Activated CD4-positive, alpha-beta T cell treated with anti-CD3 and anti-CD28 coated beads for 48 hours (primary cell): ENCODE measurements around the gene MGMT.

Experiments used
- DNase-seq: peaks from one replicate; pipeline ENCODE4 v3.0.0-alpha.2; 2020

The MGMT gene

GRCh38 chr10:129659508-129660268, 192.6 kb downstream of the MGMT start:
- no peak for DNase-seq

GRCh38 chr10:129660569-129660968, 193.5 kb downstream of the MGMT start:
- DNase-seq = no peak

- DNase-seq = no peak
Observed at GRCh38 chr10:129662426-129662825, 195.4 kb downstream of the MGMT start.

GRCh38 chr10:129670124-129670523, 203.1 kb downstream of the MGMT start:
- no peak for DNase-seq

- DNase-seq = no peak
Observed at GRCh38 chr10:129673292-129673691, 206.3 kb downstream of the MGMT start.

GRCh38 chr10:129675027-129675769, 208.2 kb downstream of the MGMT start:
- no peak for DNase-seq

GRCh38 chr10:129676014-129676413, 209.0 kb downstream of the MGMT start:
- no peak for DNase-seq

GRCh38 chr10:129677377-129677927, 210.4 kb downstream of the MGMT start:
- no peak for DNase-seq

- no peak for DNase-seq
Observed at GRCh38 chr10:129678186-129678585, 211.1 kb downstream of the MGMT start.

GRCh38 chr10:129679207-129679606, 212.2 kb downstream of the MGMT start:
- no peak for DNase-seq

GRCh38 chr10:129680661-129681344, 213.8 kb downstream of the MGMT start:
- no peak for DNase-seq

GRCh38 chr10:129681856-129682255, 214.8 kb downstream of the MGMT start:
- DNase-seq = no peak

GRCh38 chr10:129683519-129683918, 216.5 kb downstream of the MGMT start:
- no peak for DNase-seq

GRCh38 chr10:129683920-129684319, 216.9 kb downstream of the MGMT start:
- DNase-seq = no peak

- DNase-seq = no peak
Observed at GRCh38 chr10:129685271-129685670, 218.2 kb downstream of the MGMT start.

GRCh38 chr10:129689671-129690071, 222.6 kb downstream of the MGMT start:
- no peak for DNase-seq

GRCh38 chr10:129690248-129691070, 223.4 kb downstream of the MGMT start:
- no peak for DNase-seq

GRCh38 chr10:129692695-129693094, 225.7 kb downstream of the MGMT start:
- DNase-seq = no peak

- DNase-seq = no peak
Observed at GRCh38 chr10:129693382-129693781, 226.3 kb downstream of the MGMT start.

GRCh38 chr10:129694184-129694583, 227.1 kb downstream of the MGMT start:
- no peak for DNase-seq

GRCh38 chr10:129694691-129695243, 227.7 kb downstream of the MGMT start:
- no peak for DNase-seq

GRCh38 chr10:129695671-129696070, 228.6 kb downstream of the MGMT start:
- DNase-seq = no peak
